K562 (cell line): ENCODE results near the gene DNAJB12. TPM values are rescaled to one million over a fixed set of nuclear protein-coding genes. Genes with fewer than 3 reads are reported as not detected.

Source experiments
- ADNP ChIP-seq: fragments of 200-800 bp; sonication (Bioruptor generic); IDR thresholded peaks from 2 replicates; pipeline ENCODE4 v1.6.1; 2016; ENCODE audit warnings: missing genetic modification characterization, missing compliant biosample characterization
- ATF2 ChIP-seq: sonication (generic); formaldehyde crosslinking; IDR thresholded peaks from 2 replicates; pipeline ENCODE4 v1.8.1; 2022; ENCODE audit warnings: missing genetic modification reagents
- CSDE1 ChIP-seq, 2 experiments: fragments of 450-650 bp; IDR thresholded peaks; 2 replicates each; pipeline ENCODE4 v1.6.1; 2016; ENCODE audit warnings: mild to moderate bottlenecking in 1 of 2
- E2F4 ChIP-seq: sonication (generic); formaldehyde crosslinking; IDR thresholded peaks from 2 replicates; pipeline ENCODE4 v1.8.0; 2022; ENCODE audit warnings: mild to moderate bottlenecking, low read depth, missing genetic modification reagents
- MTA1 ChIP-seq: fragments of 450-650 bp; IDR thresholded peaks from 2 replicates; pipeline ENCODE4 v1.6.1; 2017; ENCODE audit warnings: borderline replicate concordance
- RBM34 ChIP-seq: fragments of 200-400 bp; formaldehyde crosslinking; IDR thresholded peaks from 2 replicates; pipeline ENCODE4 v1.6.1; 2018; ENCODE audit warnings: low read length, borderline replicate concordance; ENCODE audit not compliant: insufficient read depth
- RHOXF2B ChIP-seq: fragments of 250-450 bp; sonication (Bioruptor Pico); conservative IDR thresholded peaks from 2 replicates; pipeline ENCODE4 v1.5.1; 2021
- RNF2 ChIP-seq: sonication (generic); IDR thresholded peaks from 2 replicates; pipeline ENCODE4 v1.6.1; 2016
- TAF7 ChIP-seq: fragments of 450-650 bp; IDR thresholded peaks from 2 replicates; pipeline ENCODE4 v1.6.1; 2016; ENCODE audit warnings: missing genetic modification characterization, missing compliant biosample characterization
- ZBTB40 ChIP-seq, 2 experiments: fragments of 450-650 bp in 1 of 2; sonication (generic) in 1 of 2; formaldehyde crosslinking in 1 of 2; IDR thresholded peaks; 2 replicates each; pipeline versions ENCODE4 v1.7.1 to v1.9.0; 2016 to 2022; ENCODE audit warnings: inconsistent platforms in 1 of 2, mild to moderate bottlenecking in 1 of 2, missing genetic modification reagents in 1 of 2
- ZBTB9 ChIP-seq: fragments of 450-650 bp; formaldehyde crosslinking; IDR thresholded peaks from 2 replicates; pipeline ENCODE4 v1.4.0; 2020; ENCODE audit warnings: mild to moderate bottlenecking, moderate library complexity
- ZNF124 ChIP-seq: sonication (generic); formaldehyde crosslinking; IDR thresholded peaks from 2 replicates; pipeline ENCODE4 v1.8.1; 2022; ENCODE audit warnings: missing genetic modification reagents
- ZNF778 ChIP-seq: fragments of 450-650 bp; formaldehyde crosslinking; IDR thresholded peaks from 2 replicates; pipeline ENCODE4 v1.4.0; 2020; ENCODE audit warnings: mild to moderate bottlenecking, moderate library complexity
- polyA plus RNA-seq, 8 experiments: library from polyadenylated mRNA; depleted of rRNA in 4 of 8; stranded (reverse) in 5 of 8; unstranded in 3 of 8; fragments of >200 nt; fragmentation: Nextera tagmentation in 2 of 8; fragmentation: Illumina TruSeq in 1 of 8; extraction: Ambion mirVana in 2 of 8; extraction: Trizol in 1 of 8; gene quantifications; 2 replicates each; pipeline versions ENCODE4 v1.2.1 to v1.2.3, GENCODE V29; 2011 to 2014; ENCODE audit warnings: inconsistent platforms in 1 of 8, missing spikeins in 1 of 8
- total RNA-seq, 7 experiments: library from RNA; depleted of rRNA in 6 of 7; stranded (reverse); fragments of >200 nt in 6 of 7; fragmentation: Illumina TruSeq in 2 of 7; extraction: Trizol in 2 of 7; gene quantifications; 2 replicates each; pipeline versions ENCODE4 v1.2.1 to v1.2.3, GENCODE V29; 2011 to 2021; ENCODE audit warnings: low replicate concordance in 1 of 7

DNAJB12 gene
- total and polyA plus RNA-seq, 9 of the 15 experiments (the other 6 are each of a cell fraction or from before 2014, with no cell fraction given), result 3.5 to 31.5 (median 20.3) TPM

GRCh38 chr10:72297281-72297804, 57.4 kb downstream of the DNAJB12 start (continued):
- TF ChIP-seq ZBTB40 (IDR thresholded peaks at IDR 0.05), result peak; percentile 67; the same call in 1 of the 2 replicates
- TF ChIP-seq ZBTB40 (CRISPR knock-in tag; IDR thresholded peaks at IDR 0.05), result no peak
- TF ChIP-seq ZBTB9 (CRISPR knock-in tag), result peak; percentile 72; the same call in 1 of the 2 replicates
- TF ChIP-seq RHOXF2B (CRISPR knock-in tag), result 0 out of 2 replicates have a peak, but pooled peaks have one; percentile 13
- peak; percentile 80 for TF ChIP-seq MTA1
- TF ChIP-seq CSDE1 (IDR thresholded peaks at IDR 0.05), result no peak
- TF ChIP-seq E2F4, result no peak
- peak; percentile 92 for TF ChIP-seq RNF2
- TF ChIP-seq ADNP (tag), result no peak
- no peak for TF ChIP-seq TAF7
- TF ChIP-seq ZNF778 (CRISPR knock-in tag), result no peak
- no peak for TF ChIP-seq RBM34
- TF ChIP-seq ZNF124 (CRISPR knock-in tag), result no peak
- peak; percentile 31; the same call in 1 of the 2 replicates for TF ChIP-seq ATF2 (CRISPR knock-in tag)
